Right lobe of liver (tissue), 6 donors: Measurements from ENCODE around the gene SOHLH2. TPM values are rescaled to one million over a fixed set of nuclear protein-coding genes. Genes with fewer than 3 reads are reported as not detected.

Experiments used
- ATAC-seq, 4 donors: fragments of 200-7000 bp; cut with Tn5 transposase; one replicate each; pipeline ENCODE4 v1.9.1; 2020; ENCODE audit warnings: mild to moderate bottlenecking in 4 of 4, moderate library complexity in 4 of 4
- DNase-seq, 3 donors: peaks; one replicate each; pipeline ENCODE4 v3.0.0-alpha.2; 2020
- H3K27ac ChIP-seq, 3 donors: fragments of 200-600 bp; one replicate each; pipeline ENCODE4 v1.8.0; 2022
- H3K27me3 ChIP-seq, 2 donors: fragments of 200-600 bp; one replicate each; pipeline ENCODE4 v1.8.0; 2022
- H3K36me3 ChIP-seq, 4 donors: fragments of 200-600 bp; sonication (generic) in 1 of 4; one replicate each; pipeline versions ENCODE4 v1.5.1 to v1.8.0; 2017 to 2022; ENCODE audit warnings: control low read depth in 1 of 4
- H3K4me1 ChIP-seq, 4 donors: fragments of 200-600 bp; sonication (generic) in 1 of 4; one replicate each; pipeline versions ENCODE4 v1.5.1 to v1.8.0; 2017 to 2022; ENCODE audit warnings: control low read depth in 1 of 4
- H3K4me3 ChIP-seq, 3 donors: fragments of 200-600 bp; one replicate each; pipeline ENCODE4 v1.8.0; 2022
- H3K9me3 ChIP-seq, 4 donors: fragments of 200-600 bp; sonication (generic) in 1 of 4; one replicate each; pipeline versions ENCODE4 v1.5.1 to v1.8.0; 2017 to 2022; ENCODE audit warnings: control low read depth in 1 of 4
- POLR2A ChIP-seq: fragments of 450-650 bp; IDR thresholded peaks from one replicate; pipeline ENCODE4 v1.6.1; 2017; ENCODE audit warnings: antibody characterized with exemption, mild to moderate bottlenecking
- WGBS: methylation state at CpG from one replicate; pipeline ENCODE4 v1.1.6; 2018; ENCODE audit warnings: low coverage, low lambda C conversion rate; ENCODE audit not compliant: insufficient coverage; ENCODE audit errors: missing lambda C conversion rate; 5-methylcytosine and 5-hydroxymethylcytosine counted together
- intact Hi-C, 2 donors: fragments of 100-400 bp; cut with DNase I; formaldehyde crosslinking; loops; one replicate each; pipeline versions ENCODE4 v1.11.2 to v1.14.1; 2022
- long read RNA-seq: library from polyadenylated mRNA; unstranded; transcript quantifications from one replicate; pipeline ENCODE4 v2.0.0, GENCODE V29; 2019
- total RNA-seq, 6 experiments: library from RNA; depleted of rRNA in 2 of 6; stranded (reverse); fragments of >200 nt in 2 of 6; fragmentation: NEBNext Ultra II Directional in 3 of 6; extraction: Animal tissue kit (Norgen Biotek cat#: 25700) in 3 of 6; gene quantifications; one replicate each; pipeline versions ENCODE4 v1.1.0 to v1.2.4, GENCODE V29; 2016 to 2023
- TF ChIP-seq, protein P1 (sequence below), 4 donors: fragments of 200-600 bp in 3 of 4; fragments of 450-650 bp in 1 of 4; IDR thresholded peaks; one replicate each; pipeline versions ENCODE4 v1.5.1 to v1.8.0; 2016 to 2022; ENCODE audit warnings: antibody characterized with exemption in 4 of 4, mild to moderate bottlenecking in 2 of 4
- donor health status: DM: no; HTN: yes; CAD: no.
- donor health status: DM: no; HTN: no; CAD: no.
- donor health status: DM: no; HTN: no; CAD: no.
- donor health status: DM: no; HTN: yes; CAD: no.
- donor health status: DM: no; HTN: yes; CAD: no.

The SOHLH2 gene, protein sequence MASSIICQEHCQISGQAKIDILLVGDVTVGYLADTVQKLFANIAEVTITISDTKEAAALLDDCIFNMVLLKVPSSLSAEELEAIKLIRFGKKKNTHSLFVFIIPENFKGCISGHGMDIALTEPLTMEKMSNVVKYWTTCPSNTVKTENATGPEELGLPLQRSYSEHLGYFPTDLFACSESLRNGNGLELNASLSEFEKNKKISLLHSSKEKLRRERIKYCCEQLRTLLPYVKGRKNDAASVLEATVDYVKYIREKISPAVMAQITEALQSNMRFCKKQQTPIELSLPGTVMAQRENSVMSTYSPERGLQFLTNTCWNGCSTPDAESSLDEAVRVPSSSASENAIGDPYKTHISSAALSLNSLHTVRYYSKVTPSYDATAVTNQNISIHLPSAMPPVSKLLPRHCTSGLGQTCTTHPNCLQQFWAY
- not detected for total RNA-seq
- long read RNA-seq = 0 reads

DNA sequence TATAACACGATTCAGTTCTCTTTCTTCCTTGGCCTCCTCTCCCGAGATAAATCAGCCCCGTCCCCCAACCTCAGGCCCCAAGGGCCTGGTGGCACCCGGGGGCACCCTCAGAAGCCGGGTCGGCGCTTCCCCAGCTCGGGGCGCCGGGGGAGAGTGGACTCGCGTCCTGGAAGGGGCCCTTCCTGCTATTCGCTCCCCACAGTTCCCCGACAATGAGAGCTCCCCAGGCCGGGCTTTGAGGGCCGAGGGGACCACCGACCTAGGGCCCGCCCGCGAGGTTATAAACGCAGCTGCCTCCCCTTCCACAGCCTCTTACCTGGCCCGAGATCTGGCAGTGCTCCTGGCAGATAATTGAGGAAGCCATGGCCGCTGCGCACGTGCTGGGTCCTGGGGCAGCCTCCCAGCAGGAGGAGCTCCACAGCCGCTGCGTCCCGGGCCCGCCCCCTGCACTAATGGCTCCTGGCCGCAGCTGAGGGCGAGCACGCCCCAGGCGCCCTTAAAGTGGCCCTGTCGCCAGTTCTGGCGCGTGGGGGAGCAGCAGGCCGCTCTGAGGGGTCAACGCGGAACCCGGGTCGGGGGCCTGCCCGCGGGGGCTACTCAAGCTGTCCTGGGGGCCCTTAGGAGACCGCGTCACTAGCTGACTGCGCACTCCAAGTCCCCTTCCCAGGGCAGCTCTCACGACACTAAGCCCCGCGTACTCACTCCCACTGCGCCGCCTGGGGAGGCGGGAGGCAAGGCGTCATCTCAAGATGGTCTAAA is at the start of gene SOHLH2:
Gene SOHLH2, minus strand, starts transcription at position 394 of the 759 bp plus-strand sequence. Its CDS starts 30 bp downstream, at position 364.
- intact Hi-C loops = no loop called here
- no peak for ATAC-seq
- DNase-seq = no peak
- no peak for TF ChIP-seq POLR2A
- TF ChIP-seq, protein P1, sequence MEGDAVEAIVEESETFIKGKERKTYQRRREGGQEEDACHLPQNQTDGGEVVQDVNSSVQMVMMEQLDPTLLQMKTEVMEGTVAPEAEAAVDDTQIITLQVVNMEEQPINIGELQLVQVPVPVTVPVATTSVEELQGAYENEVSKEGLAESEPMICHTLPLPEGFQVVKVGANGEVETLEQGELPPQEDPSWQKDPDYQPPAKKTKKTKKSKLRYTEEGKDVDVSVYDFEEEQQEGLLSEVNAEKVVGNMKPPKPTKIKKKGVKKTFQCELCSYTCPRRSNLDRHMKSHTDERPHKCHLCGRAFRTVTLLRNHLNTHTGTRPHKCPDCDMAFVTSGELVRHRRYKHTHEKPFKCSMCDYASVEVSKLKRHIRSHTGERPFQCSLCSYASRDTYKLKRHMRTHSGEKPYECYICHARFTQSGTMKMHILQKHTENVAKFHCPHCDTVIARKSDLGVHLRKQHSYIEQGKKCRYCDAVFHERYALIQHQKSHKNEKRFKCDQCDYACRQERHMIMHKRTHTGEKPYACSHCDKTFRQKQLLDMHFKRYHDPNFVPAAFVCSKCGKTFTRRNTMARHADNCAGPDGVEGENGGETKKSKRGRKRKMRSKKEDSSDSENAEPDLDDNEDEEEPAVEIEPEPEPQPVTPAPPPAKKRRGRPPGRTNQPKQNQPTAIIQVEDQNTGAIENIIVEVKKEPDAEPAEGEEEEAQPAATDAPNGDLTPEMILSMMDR (IDR thresholded peaks at IDR 0.05) = no peak
- Histone ChIP-seq H3K27ac (no peak within 1 kb of the TSS), H3K27me3 (no peaks in the 10 kb centered on the region), H3K4me1 (no peaks in the 10 kb centered on the region), H3K4me3 (no peak within 1 kb of the TSS), H3K36me3 (no peaks in the 10 kb centered on the region), H3K9me3 (no peaks in the 10 kb centered on the region)
- WGBS = 78% methylated on average over 8 of the region's 53 CpGs

GRCh38 chr13:36261976-36262375 is 47.6 kb upstream of the SOHLH2 start:
- no peaks in the 10 kb centered on the region for H3K36me3 ChIP-seq
- DNase-seq = no peak
- no peak overlapping the region for H3K27ac ChIP-seq
- ATAC-seq = no peak
- no peaks in the 10 kb centered on the region for H3K27me3 ChIP-seq
- TF ChIP-seq POLR2A = no peak
- TF ChIP-seq, protein P1 (IDR thresholded peaks at IDR 0.05) = no peak
- H3K9me3 ChIP-seq = no peaks in the 10 kb centered on the region
- no peak overlapping the region for H3K4me3 ChIP-seq
- H3K4me1 ChIP-seq = no peaks in the 10 kb centered on the region
- intact Hi-C loops = loop anchor here in 1 of 2 donors (10.0 kb wide), 1 partner anchor 277 kb away; no protein-coding TSS in a partner anchor

DNA sequence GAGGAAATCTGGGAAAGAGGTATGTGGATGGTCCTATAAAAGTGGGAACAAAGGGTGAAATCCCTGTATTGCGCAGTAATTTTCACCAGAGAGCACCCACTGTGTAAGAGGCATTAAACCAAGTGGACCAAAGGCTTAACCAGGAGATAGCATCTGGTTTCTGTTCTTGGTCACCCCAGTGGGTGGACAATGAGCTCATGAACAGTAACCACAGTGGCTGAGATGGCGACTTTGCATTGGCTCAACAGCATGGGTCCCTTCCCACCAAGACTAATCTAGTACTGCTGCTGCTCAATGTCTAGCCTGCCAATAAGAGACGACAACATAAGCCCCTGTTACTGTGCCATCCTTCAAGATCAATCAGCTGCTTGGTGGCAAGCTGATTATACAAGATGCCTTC is 46.7 kb upstream of the SOHLH2 start:
- Histone ChIP-seq H3K4me1 (no peaks in the 10 kb centered on the region), H3K9me3 (no peaks in the 10 kb centered on the region), H3K27ac (no peak overlapping the region), H3K4me3 (no peak overlapping the region), H3K36me3 (no peaks in the 10 kb centered on the region), H3K27me3 (no peaks in the 10 kb centered on the region)
- 80% methylated on average over 2 of the region's 3 CpGs for WGBS
- ATAC-seq (no peak), DNase-seq (no peak)
- intact Hi-C loops = loop anchor here in 1 of 2 donors (10.0 kb wide), 1 partner anchor 276 kb away; no protein-coding TSS in a partner anchor
- TF ChIP-seq POLR2A = no peak
- TF ChIP-seq, protein P1 (IDR thresholded peaks at IDR 0.05) = no peak

DNA sequence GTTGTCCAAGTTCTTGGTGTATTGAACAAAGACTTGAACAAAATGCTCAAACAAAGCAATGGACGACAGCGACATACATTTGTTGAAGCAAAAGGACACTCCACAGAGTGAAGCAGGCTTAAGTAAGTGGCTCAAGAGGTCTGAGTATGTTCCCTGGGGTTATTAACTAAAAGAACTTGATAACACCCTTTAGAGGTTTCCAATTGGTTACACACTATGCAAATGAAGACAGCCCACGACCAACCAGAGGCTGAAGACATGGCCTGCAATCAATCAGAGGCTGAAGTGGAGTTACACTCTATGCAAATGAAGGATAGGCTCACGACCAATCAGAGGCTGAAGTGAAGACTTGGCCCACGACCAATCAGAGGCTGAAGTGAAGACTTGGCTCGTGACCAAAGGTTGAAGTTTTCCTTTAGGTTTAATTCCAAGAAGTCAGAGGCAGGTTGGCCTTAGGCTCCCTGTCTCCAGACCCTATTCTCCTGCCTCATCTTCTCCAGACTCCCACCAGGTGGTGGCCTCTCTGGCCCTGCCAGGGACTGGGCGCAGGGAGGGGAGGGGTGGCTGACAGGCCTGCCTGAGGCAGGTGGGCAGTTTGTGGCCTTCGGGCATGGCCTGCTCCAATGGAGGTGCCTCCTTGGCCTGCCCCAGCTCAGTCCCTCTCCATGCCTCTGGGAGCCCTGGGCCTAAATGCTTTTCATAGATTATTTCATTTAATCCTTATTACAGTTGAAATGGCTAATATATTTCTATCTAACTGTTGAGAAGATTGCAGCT is 45.2 kb upstream of the SOHLH2 start:
- ATAC-seq (no peak), DNase-seq (no peak)
- Histone ChIP-seq H3K27ac (no peak overlapping the region), H3K4me1 (no peaks in the 10 kb centered on the region), H3K9me3 (no peaks in the 10 kb centered on the region), H3K4me3 (no peak overlapping the region), H3K36me3 (no peaks in the 10 kb centered on the region), H3K27me3 (no peaks in the 10 kb centered on the region)
- intact Hi-C loops = loop anchor here in 1 of 2 donors (10.0 kb wide), 1 partner anchor 275 kb away; no protein-coding TSS in a partner anchor
- WGBS = 72% methylated on average over 6 of the region's 8 CpGs
- TF ChIP-seq, protein P1 (IDR thresholded peaks at IDR 0.05) = no peak
- TF ChIP-seq POLR2A = no peak
